ENCODE results near the gene LCT.

DNA sequence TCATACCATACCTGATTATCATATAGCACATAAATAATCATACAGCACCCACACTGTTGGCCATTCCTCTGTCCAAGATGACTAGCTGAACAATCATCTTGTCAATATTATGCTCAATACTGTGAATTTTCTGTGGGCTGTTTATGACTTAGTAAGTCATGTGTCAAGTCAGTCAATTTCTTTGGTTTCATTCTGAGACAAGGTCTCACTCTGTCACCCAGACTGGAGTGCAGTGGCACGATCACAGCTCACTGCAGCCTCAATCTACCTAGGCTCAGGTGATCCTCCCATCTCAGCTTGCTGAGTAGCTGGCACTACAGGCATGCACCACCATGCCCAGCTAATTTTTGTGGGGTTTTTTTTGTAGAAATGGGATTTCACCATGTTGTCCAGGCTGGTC lies 33.6 kb upstream of the LCT start:
- TF ChIP-seq POLR2A (IDR thresholded peaks at IDR 0.05) (no peak), POLR2AphosphoS5 (IDR thresholded peaks at IDR 0.05) (no peak)
- TF ChIP-seq, protein P1, sequence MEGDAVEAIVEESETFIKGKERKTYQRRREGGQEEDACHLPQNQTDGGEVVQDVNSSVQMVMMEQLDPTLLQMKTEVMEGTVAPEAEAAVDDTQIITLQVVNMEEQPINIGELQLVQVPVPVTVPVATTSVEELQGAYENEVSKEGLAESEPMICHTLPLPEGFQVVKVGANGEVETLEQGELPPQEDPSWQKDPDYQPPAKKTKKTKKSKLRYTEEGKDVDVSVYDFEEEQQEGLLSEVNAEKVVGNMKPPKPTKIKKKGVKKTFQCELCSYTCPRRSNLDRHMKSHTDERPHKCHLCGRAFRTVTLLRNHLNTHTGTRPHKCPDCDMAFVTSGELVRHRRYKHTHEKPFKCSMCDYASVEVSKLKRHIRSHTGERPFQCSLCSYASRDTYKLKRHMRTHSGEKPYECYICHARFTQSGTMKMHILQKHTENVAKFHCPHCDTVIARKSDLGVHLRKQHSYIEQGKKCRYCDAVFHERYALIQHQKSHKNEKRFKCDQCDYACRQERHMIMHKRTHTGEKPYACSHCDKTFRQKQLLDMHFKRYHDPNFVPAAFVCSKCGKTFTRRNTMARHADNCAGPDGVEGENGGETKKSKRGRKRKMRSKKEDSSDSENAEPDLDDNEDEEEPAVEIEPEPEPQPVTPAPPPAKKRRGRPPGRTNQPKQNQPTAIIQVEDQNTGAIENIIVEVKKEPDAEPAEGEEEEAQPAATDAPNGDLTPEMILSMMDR (IDR thresholded peaks at IDR 0.05): no peak

Measured in stomach (tissue), 4 donors.